Small intestine (tissue), 7 donors: ENCODE measurements around the gene OLA1. TPM values are rescaled to one million over a fixed set of nuclear protein-coding genes. Genes with fewer than 3 reads are reported as not detected.

Experiments used
- DNase-seq, 2 donors: peaks; one replicate each; pipeline versions ENCODE4 v3.0.0 to v3.0.0-alpha.2; 2013
- FAIRE-seq: peaks from 2 replicates; lab custom pipeline; 2012; peaks lifted over from hg19 to GRCh38; lab: Jason Lieb, UNC
- H3K27ac ChIP-seq, 3 donors: one replicate each; pipeline ENCODE4 v1.5.1; 2013; ENCODE audit warnings: low read length in 2 of 3, mild to moderate bottlenecking in 2 of 3, control low read depth in 1 of 3, inconsistent platforms in 1 of 3, low read depth in 1 of 3, moderate library complexity in 1 of 3
- H3K27me3 ChIP-seq, 3 donors: one replicate each; pipeline ENCODE4 v1.6.1; 2013; ENCODE audit warnings: low read length in 3 of 3, inconsistent platforms in 1 of 3; ENCODE audit not compliant: control insufficient read depth in 3 of 3, insufficient read depth in 3 of 3
- H3K36me3 ChIP-seq, 3 donors: one replicate each; pipeline ENCODE4 v1.6.1; 2013; ENCODE audit warnings: low read length in 3 of 3, inconsistent platforms in 1 of 3, low read depth in 1 of 3, mild to moderate bottlenecking in 1 of 3, moderate library complexity in 1 of 3; ENCODE audit not compliant: control insufficient read depth in 3 of 3, insufficient read depth in 2 of 3
- H3K4me1 ChIP-seq, 3 donors: one replicate each; pipeline ENCODE4 v1.6.1; 2013; ENCODE audit warnings: low read length in 2 of 3, inconsistent platforms in 1 of 3, low read depth in 1 of 3, mild to moderate bottlenecking in 1 of 3, moderate library complexity in 1 of 3; ENCODE audit not compliant: control insufficient read depth in 3 of 3, insufficient read depth in 2 of 3
- H3K4me3 ChIP-seq, 3 donors: one replicate each; pipeline ENCODE4 v1.5.1; 2013; ENCODE audit warnings: low read length in 3 of 3, control low read depth in 1 of 3, inconsistent platforms in 1 of 3, low read depth in 1 of 3, mild to moderate bottlenecking in 1 of 3, moderate library complexity in 1 of 3
- H3K9me3 ChIP-seq, 2 donors: one replicate each; pipeline ENCODE4 v1.6.1; 2013; ENCODE audit warnings: low read depth in 1 of 2, low read length in 1 of 2; ENCODE audit not compliant: control insufficient read depth in 2 of 2, insufficient read depth in 1 of 2
- WGBS, 3 donors: extraction: QIAGEN DNeasy Blood & Tissue Kit; methylation state at CpG; one replicate each; pipeline ENCODE4 v1.1.7; 2013; 5-methylcytosine and 5-hydroxymethylcytosine counted together
- polyA plus RNA-seq, 4 donors: library from polyadenylated mRNA; stranded (reverse) in 3 of 4; unstranded in 1 of 4; fragments of 200-250 nt in 3 of 4; fragments of 120-200 nt in 1 of 4; gene quantifications; one replicate each; pipeline versions ENCODE4 v1.2.1 to v1.2.3, GENCODE V29; 2013
- donor health status: healthy with polysubstance abuse.
- donor health status: control.
- donor health status: control.
- donor health status: Bipolar disorder and iron deficiency.
- donor health status: healthy.

OLA1 gene
- polyA plus RNA-seq, 4 donors: 60.3 to 148 (median 92.0) TPM

- Histone ChIP-seq H3K36me3 (peaks cover 0 to 3% (median 0%) of the 10 kb centered on the region in 3 donors), H3K4me3 (no peak overlapping the region), H3K4me1 (no peaks in the 10 kb centered on the region), H3K9me3 (no peaks in the 10 kb centered on the region), H3K27ac (no peak overlapping the region), H3K27me3 (no peaks in the 10 kb centered on the region)
- DNase-seq (no peak), FAIRE-seq (no peak)
- WGBS, 3 donors: 84 to 89% (median 89%) methylated on average over 5 of the region's 5 CpGs
Observed at GRCh38 chr2:174124181-174124580, 124.2 kb downstream of the OLA1 start.

DNA sequence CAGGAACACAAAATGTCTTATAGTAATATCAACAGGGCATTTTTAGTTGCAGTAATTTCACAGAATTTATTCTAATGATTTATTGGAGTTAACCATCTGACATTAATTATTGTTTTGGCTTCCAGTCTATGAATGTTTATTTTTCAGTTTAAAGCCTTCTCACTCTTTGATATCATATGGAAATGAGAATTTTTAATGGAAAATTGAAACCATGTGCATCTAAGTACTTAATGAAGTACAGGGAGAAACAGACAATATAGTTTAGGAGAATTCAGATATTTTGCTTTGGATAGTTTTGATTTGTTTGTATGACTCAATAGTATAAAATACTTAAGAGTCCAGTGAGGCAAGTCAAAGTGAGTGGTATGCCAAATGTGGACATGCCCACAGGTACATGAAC lies 126.1 kb downstream of the OLA1 start:
- FAIRE-seq (no peak), DNase-seq (no peak)
- Histone ChIP-seq H3K4me3 (no peak overlapping the region), H3K27ac (no peak overlapping the region), H3K36me3 (no peaks in the 10 kb centered on the region), H3K27me3 (no peaks in the 10 kb centered on the region), H3K4me1 (no peaks in the 10 kb centered on the region), H3K9me3 (no peaks in the 10 kb centered on the region)

- no peak overlapping the region for H3K27ac ChIP-seq
- no peaks in the 10 kb centered on the region for H3K36me3 ChIP-seq
- H3K4me3 ChIP-seq: no peak overlapping the region
- H3K9me3 ChIP-seq: no peaks in the 10 kb centered on the region
- DNase-seq (no peak), FAIRE-seq (no peak)
- H3K4me1 ChIP-seq: no peaks in the 10 kb centered on the region
- 97 to 98% (median 98%) methylated on average over 2 of the region's 2 CpGs for WGBS, 3 donors
- H3K27me3 ChIP-seq: no peaks in the 10 kb centered on the region
Observed at GRCh38 chr2:174121612-174122011, 126.7 kb downstream of the OLA1 start.

- Histone ChIP-seq H3K27me3 (no peaks in the 10 kb centered on the region), H3K27ac (no peak overlapping the region), H3K4me3 (no peak overlapping the region), H3K36me3 (no peaks in the 10 kb centered on the region), H3K4me1 (no peaks in the 10 kb centered on the region), H3K9me3 (no peaks in the 10 kb centered on the region)
- no peak for DNase-seq
- FAIRE-seq: no peak
- 76 to 83% (median 80%) methylated on average over 2 of the region's 2 CpGs for WGBS, 3 donors
Observed at GRCh38 chr2:174121175-174121574, 127.2 kb downstream of the OLA1 start.

- Histone ChIP-seq H3K4me1 (no peaks in the 10 kb centered on the region), H3K36me3 (no peaks in the 10 kb centered on the region), H3K4me3 (no peak overlapping the region), H3K27me3 (no peaks in the 10 kb centered on the region), H3K9me3 (no peaks in the 10 kb centered on the region), H3K27ac (no peak overlapping the region)
- FAIRE-seq: no peak
- WGBS, 3 donors: 70 to 78% (median 72%) methylated on average over 2 of the region's 2 CpGs
- no peak for DNase-seq
Observed at GRCh38 chr2:174120346-174120745, 128.0 kb downstream of the OLA1 start.

- WGBS, 3 donors: 77 to 88% (median 88%) methylated on average over 9 of the region's 9 CpGs
- Histone ChIP-seq H3K9me3 (no peaks in the 10 kb centered on the region), H3K4me1 (no peaks in the 10 kb centered on the region), H3K4me3 (no peak overlapping the region), H3K27me3 (no peaks in the 10 kb centered on the region), H3K27ac (no peak overlapping the region), H3K36me3 (peaks cover 0 to 3% (median 0%) of the 10 kb centered on the region in 3 donors)
- DNase-seq (no peak), FAIRE-seq (no peak)
Observed at GRCh38 chr2:174117951-174118930, 130.1 kb downstream of the OLA1 start.

DNA sequence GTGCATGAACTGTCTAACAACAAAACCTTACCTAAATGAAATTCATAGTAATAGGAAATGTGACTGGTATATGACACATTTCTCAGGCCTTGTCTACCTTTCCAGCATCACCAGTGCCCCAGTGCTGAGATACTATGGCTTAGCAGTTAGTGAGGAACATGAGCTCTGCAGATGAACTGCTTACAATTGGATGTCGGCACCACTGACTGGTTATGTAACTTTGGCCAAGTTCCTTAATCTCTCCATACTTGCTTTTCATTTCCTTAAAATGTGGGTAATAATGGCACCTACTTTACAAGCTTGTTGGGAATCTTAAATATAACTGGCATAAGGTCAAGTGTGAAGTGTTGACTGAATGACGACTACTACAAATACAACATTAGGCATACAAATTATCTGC lies 136.3 kb downstream of the OLA1 start:
- H3K36me3 ChIP-seq: peaks cover 0 to 5% (median 0%) of the 10 kb centered on the region in 3 donors
- FAIRE-seq (no peak), DNase-seq (no peak)
- no peaks in the 10 kb centered on the region for H3K27me3 ChIP-seq
- no peak overlapping the region for H3K27ac ChIP-seq
- H3K9me3 ChIP-seq: no peaks in the 10 kb centered on the region
- no peak overlapping the region for H3K4me3 ChIP-seq
- H3K4me1 ChIP-seq: no peaks in the 10 kb centered on the region
- WGBS, 3 donors: 89 to 96% (median 93%) methylated on average over 2 of the region's 2 CpGs

DNA sequence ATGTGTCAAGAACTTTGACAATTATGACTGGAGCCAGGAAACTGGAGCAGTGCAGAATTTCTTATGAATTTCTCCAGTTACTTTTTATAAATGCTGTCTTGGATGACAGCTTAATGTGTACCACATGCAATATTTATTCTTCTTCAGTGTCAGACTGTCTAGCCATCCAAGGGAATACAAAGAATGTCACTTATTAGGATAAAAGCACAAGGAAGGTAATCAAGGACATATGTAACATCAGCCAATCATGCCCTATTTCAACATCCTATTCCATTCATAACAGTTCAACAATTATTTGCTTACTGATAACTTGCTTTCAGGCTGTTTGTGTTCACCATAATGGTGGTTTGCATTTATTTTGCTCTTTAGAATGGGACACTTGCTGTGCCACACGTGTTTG lies 139.8 kb downstream of the OLA1 start:
- Histone ChIP-seq H3K36me3 (peaks cover 0 to 2% (median 0%) of the 10 kb centered on the region in 3 donors), H3K4me3 (no peak overlapping the region), H3K4me1 (no peaks in the 10 kb centered on the region), H3K27ac (no peak overlapping the region), H3K9me3 (no peaks in the 10 kb centered on the region), H3K27me3 (no peaks in the 10 kb centered on the region)
- FAIRE-seq: no peak
- no peak for DNase-seq
- 83 to 94% (median 86%) methylated on average over 1 of the region's 1 CpG for WGBS, 3 donors
